ENCODE data around the gene DGCR6. TPM values are rescaled to one million over a fixed set of nuclear protein-coding genes. Genes with fewer than 3 reads are reported as not detected.
"Not testable (repeated sequence)": the region's sequence is repeated elsewhere in the genome, so short reads cannot be mapped to it uniquely, and the experiment has no call there.

The DGCR6 gene
- total RNA-seq = 1 to 10 TPM; 1.2 to 1.6 (median 1.4) TPM

GRCh38 chr22:18905540-18906409 lies at the start of gene DGCR6:
Gene DGCR6, plus strand, starts transcription at chr22:18906320. Its CDS starts 55 bp downstream, at chr22:18906375.
- no peak for DNase-seq
- Mint-ChIP-seq H3K36me3 (ENCODE audit: insufficient read depth) (no peaks in the 10 kb centered on the region), H3K27me3 (ENCODE audit: low read depth) (no peaks in the 10 kb centered on the region), H3K4me3 (no peak within 1 kb of the TSS), H3K4me1 (ENCODE audit: low read depth) (no peaks in the 10 kb centered on the region), H3K9me3 (no peaks in the 10 kb centered on the region)
- peak; percentile 98 for ATAC-seq

GRCh38 chr22:18859314-18859713 lies 46.8 kb upstream of the DGCR6 start:
- ATAC-seq; DNase-seq; H3K36me3 Mint-ChIP-seq (ENCODE audit: insufficient read depth); H3K4me1 Mint-ChIP-seq (ENCODE audit: low read depth); H3K27me3 Mint-ChIP-seq (ENCODE audit: low read depth); H3K9me3 Mint-ChIP-seq; H3K4me3 Mint-ChIP-seq: not testable (repeated sequence)

- DNase-seq = peak; percentile 64
- H3K36me3 Mint-ChIP-seq (ENCODE audit: insufficient read depth); H3K27me3 Mint-ChIP-seq (ENCODE audit: low read depth); H3K9me3 Mint-ChIP-seq; ATAC-seq; H3K4me1 Mint-ChIP-seq (ENCODE audit: low read depth); H3K4me3 Mint-ChIP-seq: not testable (repeated sequence)
Observed at GRCh38 chr22:18881260-18881659, 24.9 kb upstream of the DGCR6 start.

- H3K4me1 Mint-ChIP-seq (ENCODE audit: low read depth); H3K27me3 Mint-ChIP-seq (ENCODE audit: low read depth); DNase-seq; H3K36me3 Mint-ChIP-seq (ENCODE audit: insufficient read depth); H3K9me3 Mint-ChIP-seq; ATAC-seq; H3K4me3 Mint-ChIP-seq: not testable (repeated sequence)
Observed at GRCh38 chr22:18884465-18884864, 21.7 kb upstream of the DGCR6 start.

GRCh38 chr22:18888115-18888514 lies 18.0 kb upstream of the DGCR6 start:
- no peaks in the 10 kb centered on the region for H3K36me3 Mint-ChIP-seq (ENCODE audit: insufficient read depth)
- no peaks in the 10 kb centered on the region for H3K9me3 Mint-ChIP-seq
- H3K4me1 Mint-ChIP-seq (ENCODE audit: low read depth) = no peaks in the 10 kb centered on the region
- ATAC-seq (no peak), DNase-seq (no peak)
- H3K4me3 Mint-ChIP-seq = no peak overlapping the region
- no peaks in the 10 kb centered on the region for H3K27me3 Mint-ChIP-seq (ENCODE audit: low read depth)

DNA sequence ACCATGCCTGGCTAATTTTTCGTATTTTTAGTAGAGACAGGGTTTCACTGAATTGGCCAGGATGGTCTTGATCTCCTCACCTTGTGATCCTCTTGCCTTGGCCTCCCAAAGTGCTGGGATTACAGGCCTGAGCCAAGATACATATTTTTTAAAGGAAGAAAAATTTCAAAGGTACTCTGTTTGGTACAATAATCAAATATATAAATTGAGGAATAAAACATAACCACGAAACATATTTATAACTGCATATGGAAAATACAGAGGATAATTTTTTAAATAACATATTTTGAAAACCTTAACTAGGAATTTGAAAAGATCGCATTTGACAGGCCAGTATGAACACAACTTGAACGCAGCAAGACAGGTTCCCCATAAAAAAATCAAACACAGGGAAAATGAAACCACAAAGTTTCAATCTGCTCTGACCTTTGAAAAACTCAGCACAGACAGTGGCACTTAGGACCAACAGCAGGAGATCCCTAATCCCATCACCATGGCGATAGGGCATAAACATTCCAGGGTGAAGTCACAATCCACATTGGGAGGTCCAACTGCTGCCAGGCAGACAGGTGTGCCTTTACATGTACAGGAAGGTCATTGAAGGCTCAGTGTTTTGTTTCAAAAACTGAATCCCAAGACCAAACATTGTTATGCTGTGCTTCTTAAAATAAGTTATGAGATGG lies 15.5 kb upstream of the DGCR6 start:
- DNase-seq; H3K27me3 Mint-ChIP-seq (ENCODE audit: low read depth); H3K9me3 Mint-ChIP-seq; H3K4me1 Mint-ChIP-seq (ENCODE audit: low read depth); H3K4me3 Mint-ChIP-seq; ATAC-seq; H3K36me3 Mint-ChIP-seq (ENCODE audit: insufficient read depth): not testable (repeated sequence)

GRCh38 chr22:18893775-18894174 lies 12.3 kb upstream of the DGCR6 start:
- H3K4me3 Mint-ChIP-seq; DNase-seq; H3K36me3 Mint-ChIP-seq (ENCODE audit: insufficient read depth); H3K4me1 Mint-ChIP-seq (ENCODE audit: low read depth); H3K9me3 Mint-ChIP-seq; ATAC-seq; H3K27me3 Mint-ChIP-seq (ENCODE audit: low read depth): not testable (repeated sequence)

DNA sequence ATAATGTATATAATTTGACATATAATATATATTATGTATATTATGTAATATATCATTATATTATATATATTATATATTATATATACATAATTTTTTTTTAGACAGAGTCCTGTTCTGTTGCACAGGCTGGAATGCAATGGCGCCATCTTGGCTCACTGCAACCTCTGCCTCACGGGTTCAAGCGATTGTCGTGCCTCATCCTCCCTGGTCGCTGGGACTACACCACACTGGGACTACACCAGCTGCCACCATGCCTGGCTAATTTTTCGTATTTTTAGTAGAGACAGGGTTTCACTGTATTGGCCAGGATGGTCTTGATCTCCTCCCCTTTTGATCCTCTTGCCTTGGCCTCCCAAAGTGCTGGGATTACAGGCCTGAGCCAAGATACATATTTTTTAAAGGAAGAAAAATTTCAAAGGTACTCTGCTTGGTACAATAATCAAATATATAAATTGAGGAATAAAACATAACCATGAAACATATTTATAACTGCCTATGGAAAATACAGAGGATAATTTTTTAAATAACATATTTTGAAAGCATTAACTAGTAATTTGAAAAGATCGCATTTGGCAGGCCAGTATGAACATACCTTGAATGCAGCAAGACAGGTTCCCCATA lies 10.0 kb upstream of the DGCR6 start:
- not testable (repeated sequence) for H3K4me3 Mint-ChIP-seq; H3K9me3 Mint-ChIP-seq; H3K27me3 Mint-ChIP-seq (ENCODE audit: low read depth); DNase-seq; H3K4me1 Mint-ChIP-seq (ENCODE audit: low read depth); H3K36me3 Mint-ChIP-seq (ENCODE audit: insufficient read depth); ATAC-seq

DNA sequence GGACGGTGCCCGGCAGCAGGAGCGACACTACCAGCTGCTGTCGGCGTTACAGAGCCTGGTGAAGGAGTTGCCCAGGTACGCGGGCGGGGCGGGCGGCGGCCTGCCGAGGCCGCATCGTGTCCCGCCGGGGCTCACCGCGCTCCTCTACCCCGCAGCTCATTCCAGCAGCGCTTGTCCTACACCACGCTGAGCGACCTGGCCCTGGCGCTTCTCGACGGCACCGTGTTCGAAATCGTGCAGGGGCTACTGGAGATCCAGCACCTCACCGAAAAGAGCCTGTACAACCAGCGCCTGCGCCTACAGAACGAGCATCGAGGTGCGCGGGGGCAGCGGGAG lies 258 bp downstream of the DGCR6 start:
- DNase-seq; H3K4me3 Mint-ChIP-seq; H3K27me3 Mint-ChIP-seq (ENCODE audit: low read depth); H3K4me1 Mint-ChIP-seq (ENCODE audit: low read depth); H3K9me3 Mint-ChIP-seq; H3K36me3 Mint-ChIP-seq (ENCODE audit: insufficient read depth): not testable (repeated sequence)
- peak; percentile 38 to 43 for ATAC-seq

GRCh38 chr22:18906896-18907295 lies 776 bp downstream of the DGCR6 start:
- DNase-seq (no peak), ATAC-seq (no peak)
- Mint-ChIP-seq H3K27me3 (ENCODE audit: low read depth) (no peaks in the 10 kb centered on the region), H3K9me3 (no peaks in the 10 kb centered on the region), H3K4me1 (ENCODE audit: low read depth) (no peaks in the 10 kb centered on the region), H3K36me3 (ENCODE audit: insufficient read depth) (no peaks in the 10 kb centered on the region), H3K4me3 (no peak overlapping the region)

DNA sequence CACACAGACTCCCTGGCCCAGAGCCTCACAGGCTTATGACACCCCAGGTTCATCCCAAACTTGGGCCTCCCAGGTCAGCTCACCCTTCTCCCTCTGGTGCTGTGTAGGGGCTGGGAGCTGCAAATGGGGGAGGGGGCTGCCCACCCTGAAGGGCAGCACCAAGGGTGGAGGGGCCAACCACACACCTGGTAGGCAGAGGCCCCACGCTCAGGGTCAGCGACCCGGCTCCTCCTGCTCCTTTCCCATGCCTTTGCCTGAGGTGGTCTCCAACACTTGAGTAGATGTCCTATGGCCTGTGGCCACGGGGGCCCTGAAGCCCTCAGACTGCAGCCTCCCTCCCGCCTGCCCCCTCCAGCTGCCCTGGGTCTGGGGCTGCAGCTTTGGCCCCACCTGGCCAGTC lies 3.4 kb downstream of the DGCR6 start:
- Mint-ChIP-seq H3K4me1 (ENCODE audit: low read depth) (no peaks in the 10 kb centered on the region), H3K9me3 (no peaks in the 10 kb centered on the region), H3K4me3 (no peak overlapping the region), H3K36me3 (ENCODE audit: insufficient read depth) (no peaks in the 10 kb centered on the region), H3K27me3 (ENCODE audit: low read depth) (no peaks in the 10 kb centered on the region)
- DNase-seq (no peak), ATAC-seq (no peak)

GRCh38 chr22:18911535-18911934 lies 5.4 kb downstream of the DGCR6 start:
- DNase-seq; H3K9me3 Mint-ChIP-seq; H3K27me3 Mint-ChIP-seq (ENCODE audit: low read depth); H3K4me3 Mint-ChIP-seq; H3K36me3 Mint-ChIP-seq (ENCODE audit: insufficient read depth); H3K4me1 Mint-ChIP-seq (ENCODE audit: low read depth); ATAC-seq: not testable (repeated sequence)

- H3K4me1 Mint-ChIP-seq (ENCODE audit: low read depth); H3K4me3 Mint-ChIP-seq: not testable (repeated sequence)
Observed at GRCh38 chr22:18912264-18912946, 6.3 kb downstream of the DGCR6 start.

DNA sequence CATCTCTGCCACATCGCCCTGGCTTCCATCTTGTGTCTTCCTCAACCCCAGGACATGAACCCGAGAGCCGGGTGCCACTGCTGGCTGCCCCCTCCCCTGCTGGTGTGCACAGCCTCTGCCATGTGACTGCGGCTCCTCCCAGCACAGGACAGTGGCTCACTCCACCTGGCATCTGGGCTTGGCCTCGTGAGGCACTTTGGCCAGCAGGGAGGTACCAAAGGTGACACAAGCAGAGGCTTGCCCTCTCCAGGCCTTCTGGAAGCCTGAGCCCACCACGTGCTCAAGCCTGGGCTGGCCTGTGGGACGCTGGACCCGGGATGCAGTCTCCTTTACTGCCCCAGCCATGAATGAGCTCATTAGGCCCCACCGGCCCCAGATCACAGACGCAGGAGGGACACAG lies 8.4 kb downstream of the DGCR6 start:
- not testable (repeated sequence) for H3K4me3 Mint-ChIP-seq; H3K27me3 Mint-ChIP-seq (ENCODE audit: low read depth); ATAC-seq; H3K36me3 Mint-ChIP-seq (ENCODE audit: insufficient read depth); DNase-seq; H3K4me1 Mint-ChIP-seq (ENCODE audit: low read depth); H3K9me3 Mint-ChIP-seq

More at GRCh38 chr22:18912264-18912946, 6.3 kb downstream of the DGCR6 start:
- ATAC-seq; H3K9me3 Mint-ChIP-seq; H3K36me3 Mint-ChIP-seq (ENCODE audit: insufficient read depth); DNase-seq; H3K27me3 Mint-ChIP-seq (ENCODE audit: low read depth): not testable (repeated sequence)
